GM23338 (cell line): ENCODE measurements around the gene DMD. TPM values are rescaled to one million over a fixed set of nuclear protein-coding genes. Genes with fewer than 3 reads are reported as not detected.

Source experiments
- ATAC-seq: fragments of 200-7000 bp; cut with Tn5 transposase; 3 replicates; pipeline ENCODE4 v1.9.1; 2020
- DNase-seq: peaks from one replicate; pipeline ENCODE4 v3.0.0-alpha.2; 2015; ENCODE audit warnings: low spot score
- H2AFZ ChIP-seq: fragments of 200-600 bp; sonication (generic); 2 replicates; pipeline ENCODE4 v1.8.0; 2016; ENCODE audit warnings: antibody characterized with exemption, mild to moderate bottlenecking, moderate library complexity
- H3F3A ChIP-seq: fragments of 200-600 bp; sonication (generic); replicated peaks from 2 replicates; pipeline ENCODE4 v1.8.0; 2017; ENCODE audit warnings: antibody characterized with exemption, mixed run types, low read depth
- H3K27ac ChIP-seq: fragments of 200-600 bp; sonication (generic); 2 replicates; pipeline ENCODE4 v1.6.1; 2016; ENCODE audit warnings: low read depth
- H3K27me3 ChIP-seq: fragments of 200-600 bp; sonication (generic); 2 replicates; pipeline ENCODE4 v1.8.0; 2016; ENCODE audit warnings: mild to moderate bottlenecking, mixed run types, moderate library complexity; ENCODE audit not compliant: insufficient read depth
- H3K36me3 ChIP-seq: fragments of 200-600 bp; sonication (generic); 2 replicates; pipeline ENCODE4 v1.8.0; 2016; ENCODE audit warnings: mild to moderate bottlenecking; ENCODE audit not compliant: insufficient read depth
- H3K4me1 ChIP-seq: fragments of 200-600 bp; sonication (generic); 2 replicates; pipeline ENCODE4 v1.8.0; 2016; ENCODE audit warnings: mild to moderate bottlenecking, moderate library complexity; ENCODE audit not compliant: insufficient read depth
- H3K4me2 ChIP-seq: fragments of 200-600 bp; sonication (generic); 2 replicates; pipeline ENCODE4 v1.7.1; 2017; ENCODE audit warnings: mixed run types
- H3K4me3 ChIP-seq: fragments of 200-600 bp; sonication (generic); 2 replicates; pipeline ENCODE4 v1.6.1; 2016; ENCODE audit warnings: mixed run types
- H3K79me2 ChIP-seq: fragments of 200-600 bp; sonication (generic); replicated peaks from 2 replicates; pipeline ENCODE4 v1.8.0; 2017; ENCODE audit warnings: mild to moderate bottlenecking; ENCODE audit not compliant: insufficient read depth
- H3K9me2 ChIP-seq: fragments of 200-600 bp; sonication (generic); 2 replicates; pipeline ENCODE4 v1.8.0; 2017; ENCODE audit not compliant: insufficient read depth
- H4K20me1 ChIP-seq: fragments of 200-600 bp; sonication (generic); replicated peaks from 2 replicates; pipeline ENCODE4 v1.8.0; 2017; ENCODE audit warnings: mild to moderate bottlenecking; ENCODE audit not compliant: insufficient read depth
- H3K27ac Mint-ChIP-seq: 2 replicates; pipeline ENCODE4 v1.8.0; 2020; ENCODE audit warnings: inconsistent platforms, mild to moderate bottlenecking, moderate library complexity, mixed read lengths
- H3K27me3 Mint-ChIP-seq: 3 replicates; pipeline ENCODE4 v1.8.0; 2022; ENCODE audit warnings: low read depth, mild to moderate bottlenecking, moderate library complexity, mixed read lengths, inconsistent platforms; ENCODE audit not compliant: insufficient read depth, poor library complexity
- H3K36me3 Mint-ChIP-seq: 3 replicates; pipeline ENCODE4 v1.8.0; 2021; ENCODE audit warnings: low read depth, mild to moderate bottlenecking, inconsistent platforms, moderate library complexity, mixed read lengths
- H3K4me1 Mint-ChIP-seq: 3 replicates; pipeline ENCODE4 v1.8.0; 2020; ENCODE audit warnings: mild to moderate bottlenecking, inconsistent platforms, mixed read lengths
- H3K4me3 Mint-ChIP-seq: 3 replicates; pipeline ENCODE4 v1.8.0; 2021; ENCODE audit warnings: moderate library complexity, mild to moderate bottlenecking, inconsistent platforms, mixed read lengths
- H3K9me3 Mint-ChIP-seq: 3 replicates; pipeline ENCODE4 v1.8.0; 2020; ENCODE audit warnings: moderate library complexity, mild to moderate bottlenecking, inconsistent platforms, mixed read lengths
- CREB1 ChIP-seq: fragments of 250-450 bp; sonication (Bioruptor Pico); IDR thresholded peaks from 2 replicates; pipeline ENCODE4 v1.5.0; 2020; ENCODE audit warnings: low read depth, mild to moderate bottlenecking, moderate library complexity
- CTCF ChIP-seq, 2 experiments: fragments of 200-600 bp in 1 of 2; sonication (generic) in 1 of 2; conservative IDR thresholded peaks; 2 replicates each; pipeline versions ENCODE4 v1.5.1 to v1.6.1; 2016 to 2017; ENCODE audit warnings: antibody characterized with exemption in 2 of 2, low read depth in 2 of 2, mild to moderate bottlenecking in 2 of 2, moderate library complexity in 1 of 2
- EZH2 ChIP-seq: fragments of 200-600 bp; sonication (generic); IDR thresholded peaks from one replicate; pipeline ENCODE4 v1.8.0; 2017; ENCODE audit warnings: antibody characterized with exemption, mild to moderate bottlenecking, low read depth; ENCODE audit not compliant: unreplicated experiment
- EZH2phosphoT487 ChIP-seq: fragments of 200-600 bp; sonication (generic); IDR thresholded peaks from one replicate; pipeline ENCODE4 v1.8.1; 2018; ENCODE audit warnings: antibody characterized with exemption; ENCODE audit not compliant: unreplicated experiment
- NANOG ChIP-seq: IDR thresholded peaks from 2 replicates; pipeline ENCODE4 v1.6.1; 2016; ENCODE audit warnings: antibody characterized with exemption, borderline replicate concordance
- POLR2AphosphoS5 ChIP-seq: IDR thresholded peaks from 2 replicates; pipeline ENCODE4 v1.6.1; 2016; ENCODE audit warnings: antibody characterized with exemption, low read depth
- ZNF114 ChIP-seq: fragments of 250-450 bp; sonication (Bioruptor Pico); IDR thresholded peaks from 2 replicates; pipeline ENCODE4 v1.5.0; 2020; ENCODE audit warnings: mild to moderate bottlenecking, moderate library complexity
- ZNF331 ChIP-seq: fragments of 250-450 bp; sonication (Bioruptor Pico); IDR thresholded peaks from 2 replicates; pipeline ENCODE4 v1.5.0; 2020; ENCODE audit warnings: low read depth, mild to moderate bottlenecking, moderate library complexity
- polyA plus RNA-seq: library from polyadenylated mRNA; unstranded; fragments of >200 nt; fragmentation: Nextera tagmentation; extraction: Ambion mirVana; gene quantifications from 2 replicates; pipeline ENCODE4 v1.2.1, GENCODE V29; 2016
- total RNA-seq: library from RNA; depleted of rRNA; stranded (reverse); fragments of >200 nt; shearing (Covaris generic); gene quantifications from 2 replicates; pipeline ENCODE4 v1.2.3, GENCODE V29; 2014
- TF ChIP-seq, protein P1 (sequence below): IDR thresholded peaks from one replicate; pipeline ENCODE4 v1.6.1; 2018; ENCODE audit warnings: antibody characterized with exemption; ENCODE audit not compliant: unreplicated experiment
- TF ChIP-seq, protein P2 (sequence below): IDR thresholded peaks from 2 replicates; pipeline ENCODE4 v1.6.1; 2016; ENCODE audit warnings: antibody characterized with exemption
- TF ChIP-seq, protein P3 (sequence below): fragments of 250-450 bp; sonication (Bioruptor Pico); IDR thresholded peaks from 2 replicates; pipeline ENCODE4 v1.5.0; 2020; ENCODE audit warnings: mild to moderate bottlenecking, moderate library complexity

DMD gene
- total and polyA plus RNA-seq, 2 experiments from 2014 or later: 4.5 to 7.6 TPM

DNA sequence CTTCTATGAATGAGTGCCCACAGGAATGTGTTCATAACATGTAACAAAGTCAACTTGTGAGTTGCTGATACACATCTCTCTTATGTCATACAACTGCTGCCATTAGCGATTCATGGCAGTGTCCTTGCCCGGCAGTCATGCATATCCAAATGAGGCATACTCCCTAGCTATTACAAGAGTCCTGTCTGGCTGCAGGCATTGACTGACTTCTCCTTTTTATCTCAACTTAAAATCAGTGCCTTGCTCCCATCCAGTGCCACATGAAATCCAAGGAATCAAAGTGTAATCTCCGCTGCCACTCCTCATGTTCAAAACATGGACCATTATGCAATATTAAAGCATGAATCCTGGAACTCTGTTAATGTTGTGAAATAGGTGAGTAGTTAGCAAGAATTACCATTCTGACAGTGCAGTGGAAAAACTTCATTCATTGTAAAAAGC lies 1790.6 kb downstream of the DMD start (continued):
- TF ChIP-seq, protein P1, sequence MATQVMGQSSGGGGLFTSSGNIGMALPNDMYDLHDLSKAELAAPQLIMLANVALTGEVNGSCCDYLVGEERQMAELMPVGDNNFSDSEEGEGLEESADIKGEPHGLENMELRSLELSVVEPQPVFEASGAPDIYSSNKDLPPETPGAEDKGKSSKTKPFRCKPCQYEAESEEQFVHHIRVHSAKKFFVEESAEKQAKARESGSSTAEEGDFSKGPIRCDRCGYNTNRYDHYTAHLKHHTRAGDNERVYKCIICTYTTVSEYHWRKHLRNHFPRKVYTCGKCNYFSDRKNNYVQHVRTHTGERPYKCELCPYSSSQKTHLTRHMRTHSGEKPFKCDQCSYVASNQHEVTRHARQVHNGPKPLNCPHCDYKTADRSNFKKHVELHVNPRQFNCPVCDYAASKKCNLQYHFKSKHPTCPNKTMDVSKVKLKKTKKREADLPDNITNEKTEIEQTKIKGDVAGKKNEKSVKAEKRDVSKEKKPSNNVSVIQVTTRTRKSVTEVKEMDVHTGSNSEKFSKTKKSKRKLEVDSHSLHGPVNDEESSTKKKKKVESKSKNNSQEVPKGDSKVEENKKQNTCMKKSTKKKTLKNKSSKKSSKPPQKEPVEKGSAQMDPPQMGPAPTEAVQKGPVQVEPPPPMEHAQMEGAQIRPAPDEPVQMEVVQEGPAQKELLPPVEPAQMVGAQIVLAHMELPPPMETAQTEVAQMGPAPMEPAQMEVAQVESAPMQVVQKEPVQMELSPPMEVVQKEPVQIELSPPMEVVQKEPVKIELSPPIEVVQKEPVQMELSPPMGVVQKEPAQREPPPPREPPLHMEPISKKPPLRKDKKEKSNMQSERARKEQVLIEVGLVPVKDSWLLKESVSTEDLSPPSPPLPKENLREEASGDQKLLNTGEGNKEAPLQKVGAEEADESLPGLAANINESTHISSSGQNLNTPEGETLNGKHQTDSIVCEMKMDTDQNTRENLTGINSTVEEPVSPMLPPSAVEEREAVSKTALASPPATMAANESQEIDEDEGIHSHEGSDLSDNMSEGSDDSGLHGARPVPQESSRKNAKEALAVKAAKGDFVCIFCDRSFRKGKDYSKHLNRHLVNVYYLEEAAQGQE: no peak
- TF ChIP-seq NANOG (no peak), POLR2AphosphoS5 (no peak), ZNF114 (CRISPR knock-in tag) (no peak), ZNF331 (CRISPR knock-in tag) (no peak), CREB1 (CRISPR knock-in tag) (no peak), EZH2phosphoT487 (no peak)
- TF ChIP-seq, protein P2, sequence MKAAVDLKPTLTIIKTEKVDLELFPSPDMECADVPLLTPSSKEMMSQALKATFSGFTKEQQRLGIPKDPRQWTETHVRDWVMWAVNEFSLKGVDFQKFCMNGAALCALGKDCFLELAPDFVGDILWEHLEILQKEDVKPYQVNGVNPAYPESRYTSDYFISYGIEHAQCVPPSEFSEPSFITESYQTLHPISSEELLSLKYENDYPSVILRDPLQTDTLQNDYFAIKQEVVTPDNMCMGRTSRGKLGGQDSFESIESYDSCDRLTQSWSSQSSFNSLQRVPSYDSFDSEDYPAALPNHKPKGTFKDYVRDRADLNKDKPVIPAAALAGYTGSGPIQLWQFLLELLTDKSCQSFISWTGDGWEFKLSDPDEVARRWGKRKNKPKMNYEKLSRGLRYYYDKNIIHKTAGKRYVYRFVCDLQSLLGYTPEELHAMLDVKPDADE: no peak

- no peaks in the 10 kb centered on the region for H4K20me1 ChIP-seq
- H2AFZ ChIP-seq: no peak overlapping the region
- no peaks in the 10 kb centered on the region for H3K36me3 Mint-ChIP-seq
- no peaks in the 10 kb centered on the region for H3K9me2 ChIP-seq
- H3K27ac Mint-ChIP-seq: no peak overlapping the region
- no peaks in the 10 kb centered on the region for H3K4me1 ChIP-seq
- DNase-seq (no peak), ATAC-seq (no peak)
- H3K4me3 Mint-ChIP-seq: no peak overlapping the region
- H3K4me2 ChIP-seq: no peak overlapping the region
- H3K36me3 ChIP-seq: no peaks in the 10 kb centered on the region
- H3K27me3 Mint-ChIP-seq: no peaks in the 10 kb centered on the region
- no peaks in the 10 kb centered on the region for H3F3A ChIP-seq
- no peaks in the 10 kb centered on the region for H3K27me3 ChIP-seq
- no peaks in the 10 kb centered on the region for H3K79me2 ChIP-seq
- H3K4me3 ChIP-seq: no peak overlapping the region
- H3K9me3 Mint-ChIP-seq: no peaks in the 10 kb centered on the region
- no peak overlapping the region for H3K27ac ChIP-seq
- peaks cover 5% of the 10 kb centered on the region; the same call in 1 of the 3 replicates for H3K4me1 Mint-ChIP-seq
- TF ChIP-seq EZH2 (no peak), CTCF (conservative IDR thresholded peaks at IDR 0.05; ENCODE audit: low read depth in 2 of 2) (no peak), POLR2AphosphoS5 (no peak), NANOG (no peak)
- TF ChIP-seq, protein P2: no peak
- TF ChIP-seq, protein P3, sequence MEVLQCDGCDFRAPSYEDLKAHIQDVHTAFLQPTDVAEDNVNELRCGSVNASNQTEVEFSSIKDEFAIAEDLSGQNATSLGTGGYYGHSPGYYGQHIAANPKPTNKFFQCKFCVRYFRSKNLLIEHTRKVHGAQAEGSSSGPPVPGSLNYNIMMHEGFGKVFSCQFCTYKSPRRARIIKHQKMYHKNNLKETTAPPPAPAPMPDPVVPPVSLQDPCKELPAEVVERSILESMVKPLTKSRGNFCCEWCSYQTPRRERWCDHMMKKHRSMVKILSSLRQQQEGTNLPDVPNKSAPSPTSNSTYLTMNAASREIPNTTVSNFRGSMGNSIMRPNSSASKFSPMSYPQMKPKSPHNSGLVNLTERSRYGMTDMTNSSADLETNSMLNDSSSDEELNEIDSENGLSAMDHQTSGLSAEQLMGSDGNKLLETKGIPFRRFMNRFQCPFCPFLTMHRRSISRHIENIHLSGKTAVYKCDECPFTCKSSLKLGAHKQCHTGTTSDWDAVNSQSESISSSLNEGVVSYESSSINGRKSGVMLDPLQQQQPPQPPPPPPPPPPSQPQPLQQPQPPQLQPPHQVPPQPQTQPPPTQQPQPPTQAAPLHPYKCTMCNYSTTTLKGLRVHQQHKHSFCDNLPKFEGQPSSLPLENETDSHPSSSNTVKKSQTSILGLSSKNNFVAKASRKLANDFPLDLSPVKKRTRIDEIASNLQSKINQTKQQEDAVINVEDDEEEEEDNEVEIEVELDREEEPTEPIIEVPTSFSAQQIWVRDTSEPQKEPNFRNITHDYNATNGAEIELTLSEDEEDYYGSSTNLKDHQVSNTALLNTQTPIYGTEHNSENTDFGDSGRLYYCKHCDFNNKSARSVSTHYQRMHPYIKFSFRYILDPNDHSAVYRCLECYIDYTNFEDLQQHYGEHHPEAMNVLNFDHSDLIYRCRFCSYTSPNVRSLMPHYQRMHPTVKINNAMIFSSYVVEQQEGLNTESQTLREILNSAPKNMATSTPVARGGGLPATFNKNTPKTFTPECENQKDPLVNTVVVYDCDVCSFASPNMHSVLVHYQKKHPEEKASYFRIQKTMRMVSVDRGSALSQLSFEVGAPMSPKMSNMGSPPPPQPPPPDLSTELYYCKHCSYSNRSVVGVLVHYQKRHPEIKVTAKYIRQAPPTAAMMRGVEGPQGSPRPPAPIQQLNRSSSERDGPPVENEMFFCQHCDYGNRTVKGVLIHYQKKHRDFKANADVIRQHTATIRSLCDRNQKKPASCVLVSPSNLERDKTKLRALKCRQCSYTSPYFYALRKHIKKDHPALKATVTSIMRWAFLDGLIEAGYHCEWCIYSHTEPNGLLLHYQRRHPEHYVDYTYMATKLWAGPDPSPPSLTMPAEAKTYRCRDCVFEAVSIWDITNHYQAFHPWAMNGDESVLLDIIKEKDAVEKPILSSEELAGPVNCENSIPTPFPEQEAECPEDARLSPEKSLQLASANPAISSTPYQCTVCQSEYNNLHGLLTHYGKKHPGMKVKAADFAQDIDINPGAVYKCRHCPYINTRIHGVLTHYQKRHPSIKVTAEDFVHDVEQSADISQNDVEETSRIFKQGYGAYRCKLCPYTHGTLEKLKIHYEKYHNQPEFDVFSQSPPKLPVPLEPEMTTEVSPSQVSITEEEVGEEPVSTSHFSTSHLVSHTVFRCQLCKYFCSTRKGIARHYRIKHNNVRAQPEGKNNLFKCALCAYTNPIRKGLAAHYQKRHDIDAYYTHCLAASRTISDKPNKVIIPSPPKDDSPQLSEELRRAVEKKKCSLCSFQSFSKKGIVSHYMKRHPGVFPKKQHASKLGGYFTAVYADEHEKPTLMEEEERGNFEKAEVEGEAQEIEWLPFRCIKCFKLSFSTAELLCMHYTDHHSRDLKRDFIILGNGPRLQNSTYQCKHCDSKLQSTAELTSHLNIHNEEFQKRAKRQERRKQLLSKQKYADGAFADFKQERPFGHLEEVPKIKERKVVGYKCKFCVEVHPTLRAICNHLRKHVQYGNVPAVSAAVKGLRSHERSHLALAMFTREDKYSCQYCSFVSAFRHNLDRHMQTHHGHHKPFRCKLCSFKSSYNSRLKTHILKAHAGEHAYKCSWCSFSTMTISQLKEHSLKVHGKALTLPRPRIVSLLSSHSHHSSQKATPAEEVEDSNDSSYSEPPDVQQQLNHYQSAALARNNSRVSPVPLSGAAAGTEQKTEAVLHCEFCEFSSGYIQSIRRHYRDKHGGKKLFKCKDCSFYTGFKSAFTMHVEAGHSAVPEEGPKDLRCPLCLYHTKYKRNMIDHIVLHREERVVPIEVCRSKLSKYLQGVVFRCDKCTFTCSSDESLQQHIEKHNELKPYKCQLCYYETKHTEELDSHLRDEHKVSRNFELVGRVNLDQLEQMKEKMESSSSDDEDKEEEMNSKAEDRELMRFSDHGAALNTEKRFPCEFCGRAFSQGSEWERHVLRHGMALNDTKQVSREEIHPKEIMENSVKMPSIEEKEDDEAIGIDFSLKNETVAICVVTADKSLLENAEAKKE (CRISPR knock-in tag): no peak
Measured at GRCh38 chrX:31420302-31420701, 1791.0 kb downstream of the DMD start.
